Measurements from ENCODE around the gene LRRC74A. TPM values are rescaled to one million over a fixed set of nuclear protein-coding genes. Genes with fewer than 3 reads are reported as not detected.

The LRRC74A gene
- total and polyA plus RNA-seq, 10 of the 15 experiments (the other 5 are each of a cell fraction or from before 2014, with no cell fraction given) = not detected

GRCh38 chr14:76833011-76833410 lies 6.8 kb downstream of the LRRC74A start:
- no peaks in the 10 kb centered on the region for H3K9me3 ChIP-seq (replicated peaks; ENCODE audit: control insufficient read depth, insufficient read depth, low read length)
- ChIA-PET SMC1A (ENCODE audit: uncharacterized antibody, unreplicated experiment) (interaction anchor here (0.7 kb wide), 1 partner anchor 126 kb away, joined by 3 read pairs; no protein-coding TSS in a partner anchor), CTCF (interaction anchor here (0.7 kb wide), 1 partner anchor 262 kb away, joined by 3 read pairs; no protein-coding TSS in a partner anchor), POLR2A (no interaction called here), RAD21 (ENCODE audit: unreplicated experiment) (interaction anchor here (0.7 kb wide), 1 partner anchor 23 kb away, joined by 7 read pairs; no protein-coding TSS in a partner anchor)
- no peak overlapping the region for H3K4me2 ChIP-seq (ENCODE audit: control insufficient read depth, insufficient read depth)
- no peaks in the 10 kb centered on the region for H3K79me2 ChIP-seq (ENCODE audit: control insufficient read depth, insufficient read depth, low read length)
- intact Hi-C loops (cut with micrococcal nuclease; ENCODE audit: unreplicated experiment) (no loop called here), in situ Hi-C loops (cut with MboI) (no loop called here)
- no peak overlapping the region for H3K4me3 ChIP-seq
- TF ChIP-seq IRF4 (IDR thresholded peaks at IDR 0.05; ENCODE audit: low read depth, low read length) (no peak), POLR2A (IDR thresholded peaks at IDR 0.05; ENCODE audit: low read depth, low read length) (no peak), CREM (IDR thresholded peaks at IDR 0.05; ENCODE audit: low read depth) (no peak), ZNF384 (IDR thresholded peaks at IDR 0.05; ENCODE audit: borderline replicate concordance, low read depth, low read length) (no peak), RB1 (IDR thresholded peaks at IDR 0.05; ENCODE audit: borderline replicate concordance) (no peak), CHD1 (IDR thresholded peaks at IDR 0.05; ENCODE audit: low read depth, low read length) (no peak), EP300 (IDR thresholded peaks at IDR 0.05; ENCODE audit: borderline replicate concordance in 1 of 2, control insufficient read depth in 1 of 2, low read depth in 2 of 2, low read length in 2 of 2) (no peak), GABPA (IDR thresholded peaks at IDR 0.05; ENCODE audit: low read depth) (no peak), PAX5 (IDR thresholded peaks at IDR 0.05; ENCODE audit: borderline replicate concordance, low read depth, low read length) (no peak), NR2C2 (IDR thresholded peaks at IDR 0.05; ENCODE audit: borderline replicate concordance, control insufficient read depth, insufficient read length, low read depth) (no peak), CTCF (IDR thresholded peaks at IDR 0.05 in 2 of 3, conservative IDR thresholded peaks at IDR 0.05 in 1 of 3; ENCODE audit: control insufficient read depth in 2 of 3, extremely low read depth in 1 of 3, insufficient read depth in 1 of 3, low read depth in 3 of 3, low read length in 3 of 3) (no peak), FOXM1 (IDR thresholded peaks at IDR 0.05; ENCODE audit: low read depth, low read length) (no peak), NFYB (IDR thresholded peaks at IDR 0.05; ENCODE audit: insufficient read depth, low read depth, low read length) (no peak), MXI1 (IDR thresholded peaks at IDR 0.05; ENCODE audit: low read depth, low read length) (no peak)
- TF ChIP-seq, protein P1, sequence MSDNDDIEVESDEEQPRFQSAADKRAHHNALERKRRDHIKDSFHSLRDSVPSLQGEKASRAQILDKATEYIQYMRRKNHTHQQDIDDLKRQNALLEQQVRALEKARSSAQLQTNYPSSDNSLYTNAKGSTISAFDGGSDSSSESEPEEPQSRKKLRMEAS (IDR thresholded peaks at IDR 0.05; ENCODE audit: low read depth, low read length) = no peak
- H3K36me3 ChIP-seq (ENCODE audit: control insufficient read depth in 2 of 2, insufficient read depth in 2 of 2, low read length in 1 of 2) = no peaks in the 10 kb centered on the region
- peaks cover 0 to 3% of the 10 kb centered on the region in 2 experiments; a peak in 2 of 4 replicates for H3K27me3 ChIP-seq (replicated peaks in 1 of 2; ENCODE audit: control insufficient read depth in 2 of 2, insufficient read depth in 2 of 2, low read length in 1 of 2)
- no peak overlapping the region for H3K9ac ChIP-seq (ENCODE audit: control insufficient read depth, insufficient read depth, low read length)
- H3K27ac ChIP-seq (ENCODE audit: control insufficient read depth, insufficient read depth) = no peak overlapping the region
- H3K4me1 ChIP-seq (ENCODE audit: control insufficient read depth, insufficient read depth, low read length) = no peaks in the 10 kb centered on the region
- 1% methylated on average over 2 of the region's 2 CpGs for WGBS (ENCODE audit: insufficient coverage, insufficient replicate concordance, low lambda C conversion rate, missing lambda C conversion rate)
- ATAC-seq (no peak), DNase-seq (ENCODE audit: low read depth, low spot score) (no peak), FAIRE-seq (no peak)
- H4K20me1 ChIP-seq (ENCODE audit: control insufficient read depth, insufficient read depth) = no peaks in the 10 kb centered on the region
- H2AFZ ChIP-seq (ENCODE audit: control insufficient read depth, low read depth, low read length) = no peak overlapping the region
- BruUV-seq (replicated peaks) = no TSS peak
